Activated T-cell treated with anti-CD3 and anti-CD28 coated beads, Interleukin-2, amount 50 U/mL, for 24 hours (primary cell): ENCODE measurements around the gene FAM180B.

Source experiments
- DNase-seq: peaks from one replicate; pipeline ENCODE4 v3.0.0-alpha.2; 2020
- H3K27ac Mint-ChIP-seq: 2 replicates; pipeline ENCODE4 v1.8.0; 2020; ENCODE audit warnings: mild to moderate bottlenecking, mixed read lengths
- H3K27me3 Mint-ChIP-seq: 2 replicates; pipeline ENCODE4 v1.8.0; 2020; ENCODE audit warnings: mixed read lengths
- H3K36me3 Mint-ChIP-seq: 2 replicates; pipeline ENCODE4 v1.8.0; 2020; ENCODE audit warnings: low read depth, mixed read lengths
- H3K4me1 Mint-ChIP-seq: 2 replicates; pipeline ENCODE4 v1.8.0; 2020; ENCODE audit warnings: low read depth, mixed read lengths
- H3K4me3 Mint-ChIP-seq: 2 replicates; pipeline ENCODE4 v1.8.0; 2020; ENCODE audit warnings: mild to moderate bottlenecking, moderate library complexity, mixed read lengths
- H3K9me3 Mint-ChIP-seq: 2 replicates; pipeline ENCODE4 v1.8.0; 2020; ENCODE audit warnings: mixed read lengths

Gene FAM180B

DNA sequence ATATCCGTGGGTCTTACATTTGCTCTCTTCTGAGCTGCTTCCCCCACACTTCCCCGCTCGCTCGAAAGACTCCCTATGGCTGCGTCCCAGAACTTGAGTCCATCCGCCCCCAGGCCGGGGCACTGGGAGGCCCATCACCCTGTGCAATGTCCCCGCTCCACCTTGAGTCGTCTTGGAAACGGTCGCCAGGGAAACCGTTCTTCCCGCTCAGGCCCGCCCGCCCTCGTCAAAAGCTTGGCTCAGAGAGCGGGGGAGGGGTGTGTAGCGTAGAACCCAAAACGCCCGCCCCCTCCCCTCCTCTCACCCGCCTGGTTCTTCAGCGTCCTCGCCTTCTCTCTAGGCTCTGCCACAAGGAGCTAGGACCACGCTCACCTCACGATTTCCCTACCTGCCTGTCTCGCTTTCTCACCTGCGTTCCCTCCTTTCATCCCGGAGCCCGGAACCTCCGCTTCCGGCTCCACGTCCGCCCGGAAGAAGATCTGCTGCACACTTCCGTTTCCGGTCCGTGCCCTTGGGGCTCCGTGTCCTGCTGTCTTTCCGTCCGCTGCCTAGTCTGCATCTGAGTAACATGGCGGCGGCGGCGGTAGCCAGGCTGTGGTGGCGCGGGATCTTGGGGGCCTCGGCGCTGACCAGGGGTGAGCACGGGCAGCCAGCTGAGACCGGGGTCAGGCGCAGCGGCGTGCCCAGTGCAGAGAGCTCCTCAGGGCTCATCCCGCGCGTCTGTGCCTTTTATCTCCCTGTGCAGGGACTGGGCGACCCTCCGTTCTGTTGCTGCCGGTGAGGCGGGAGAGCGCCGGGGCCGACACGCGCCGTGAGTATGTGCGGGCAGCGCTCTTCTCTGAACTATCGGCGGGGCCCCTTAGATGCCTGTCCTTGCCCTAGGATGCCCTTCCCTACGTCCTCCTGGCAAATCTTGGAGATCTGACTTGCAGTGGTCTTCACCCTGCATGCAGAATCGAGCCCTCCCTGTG is 7.7 kb upstream of the FAM180B start, which contains the start of the genes KBTBD4 and NDUFS3:
KBTBD4 (minus strand) TSS at position 447 of the 971 bp plus-strand sequence; CDS start at position 428, 19 bp downstream.
NDUFS3 (plus strand) TSS at position 551 of the 971 bp plus-strand sequence; CDS start at position 569, 18 bp downstream.
- DNase-seq = peak; percentile 95
- Mint-ChIP-seq H3K27ac (peak within 1 kb of the TSS; percentile 99), H3K4me3 (peak within 1 kb of the TSS; percentile 93)

GRCh38 chr11:47583844-47584243 is 2.6 kb upstream of the FAM180B start:
- Mint-ChIP-seq H3K4me3 (no peak overlapping the region), H3K36me3 (peaks cover 78% of the 10 kb centered on the region), H3K27me3 (no peaks in the 10 kb centered on the region), H3K27ac (no peak overlapping the region), H3K4me1 (peaks cover 20% of the 10 kb centered on the region), H3K9me3 (no peaks in the 10 kb centered on the region)
- no peak for DNase-seq

More for the DNA sequence above, 7.7 kb upstream of the FAM180B start, which contains the start of the genes KBTBD4 and NDUFS3:
- H3K9me3 Mint-ChIP-seq = no peaks in the 10 kb centered on the region
- peaks cover 41% of the 10 kb centered on the region for H3K4me1 Mint-ChIP-seq
- H3K36me3 Mint-ChIP-seq = peaks cover 99% of the 10 kb centered on the region
- H3K27me3 Mint-ChIP-seq = no peaks in the 10 kb centered on the region

- peaks cover 5% of the 10 kb centered on the region for H3K27me3 Mint-ChIP-seq
- no peak overlapping the region for H3K4me3 Mint-ChIP-seq
- peaks cover 2% of the 10 kb centered on the region for H3K4me1 Mint-ChIP-seq
- peaks cover 46% of the 10 kb centered on the region for H3K36me3 Mint-ChIP-seq
- no peak overlapping the region for H3K27ac Mint-ChIP-seq
- H3K9me3 Mint-ChIP-seq = no peaks in the 10 kb centered on the region
- no peak for DNase-seq
Observed at GRCh38 chr11:47587039-47587716, 700 bp downstream of the FAM180B start.

- DNase-seq = no peak
- Mint-ChIP-seq H3K4me3 (no peak overlapping the region), H3K4me1 (no peaks in the 10 kb centered on the region)
Observed at GRCh38 chr11:47587723-47588326, 1.3 kb downstream of the FAM180B start.

DNA sequence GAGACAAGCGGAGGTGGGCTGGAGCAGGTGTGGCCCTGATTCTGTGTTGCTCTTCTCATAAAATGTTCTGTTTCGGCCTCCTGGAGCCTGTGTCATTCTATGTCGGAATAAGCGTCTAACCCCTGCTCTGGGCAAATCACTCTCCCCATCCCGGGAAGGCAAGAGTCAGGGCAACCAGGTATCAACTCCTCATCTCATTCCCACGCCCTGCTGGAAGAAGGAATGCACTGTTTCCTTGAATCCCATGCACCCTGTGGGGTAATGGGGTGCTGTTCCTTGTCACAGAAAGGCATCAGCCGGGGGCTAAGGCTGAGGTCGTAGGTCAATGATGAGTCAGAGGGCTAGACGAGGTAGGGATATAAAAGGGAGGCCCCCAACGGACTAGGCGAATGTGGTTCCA is 2.6 kb downstream of the FAM180B start:
- H3K27ac Mint-ChIP-seq = no peak overlapping the region
- H3K4me1 Mint-ChIP-seq = peaks cover 7% of the 10 kb centered on the region
- peaks cover 23% of the 10 kb centered on the region for H3K27me3 Mint-ChIP-seq
- no peak for DNase-seq
- peaks cover 27% of the 10 kb centered on the region for H3K36me3 Mint-ChIP-seq
- H3K4me3 Mint-ChIP-seq = no peak overlapping the region
- H3K9me3 Mint-ChIP-seq = no peaks in the 10 kb centered on the region

More at GRCh38 chr11:47587723-47588326, 1.3 kb downstream of the FAM180B start:
- H3K36me3 Mint-ChIP-seq = peaks cover 40% of the 10 kb centered on the region
- no peaks in the 10 kb centered on the region for H3K9me3 Mint-ChIP-seq
- peaks cover 11% of the 10 kb centered on the region for H3K27me3 Mint-ChIP-seq
- no peak overlapping the region for H3K27ac Mint-ChIP-seq

DNA sequence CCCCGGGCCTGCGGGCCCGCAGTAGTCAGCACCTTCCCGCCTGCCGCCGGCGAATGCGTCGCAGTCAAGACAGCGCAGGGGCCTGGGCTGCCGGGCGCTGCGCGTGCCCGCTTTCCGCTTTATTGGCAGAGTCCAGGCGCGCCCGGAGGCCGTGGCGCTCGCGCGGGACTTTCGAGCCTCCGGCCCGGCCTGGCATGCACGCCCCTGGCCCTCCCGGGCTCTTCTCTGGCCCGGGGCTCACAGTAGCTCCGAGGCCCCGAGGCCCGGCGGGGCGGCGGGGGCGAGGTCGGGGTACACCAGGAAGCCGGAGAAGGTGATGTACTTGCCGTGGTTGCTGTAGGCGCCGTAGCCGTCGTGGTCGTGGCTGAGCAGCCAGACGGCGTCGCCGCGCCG is 3.1 kb downstream of the FAM180B start:
- DNase-seq = no peak
- H3K27ac Mint-ChIP-seq = no peak overlapping the region
- peaks cover 7% of the 10 kb centered on the region for H3K4me1 Mint-ChIP-seq
- H3K9me3 Mint-ChIP-seq = no peaks in the 10 kb centered on the region
- peaks cover 26% of the 10 kb centered on the region for H3K27me3 Mint-ChIP-seq
- H3K36me3 Mint-ChIP-seq = peaks cover 22% of the 10 kb centered on the region
- no peak overlapping the region for H3K4me3 Mint-ChIP-seq

- Mint-ChIP-seq H3K27ac (no peak overlapping the region), H3K27me3 (peaks cover 33% of the 10 kb centered on the region), H3K4me3 (no peak overlapping the region), H3K4me1 (peaks cover 7% of the 10 kb centered on the region), H3K9me3 (no peaks in the 10 kb centered on the region), H3K36me3 (peaks cover 16% of the 10 kb centered on the region)
- DNase-seq = no peak
Observed at GRCh38 chr11:47589977-47590861, 3.7 kb downstream of the FAM180B start.

- Mint-ChIP-seq H3K27me3 (peaks cover 40% of the 10 kb centered on the region), H3K27ac (no peak overlapping the region), H3K4me1 (peaks cover 7% of the 10 kb centered on the region), H3K9me3 (no peaks in the 10 kb centered on the region), H3K36me3 (peaks cover 1% of the 10 kb centered on the region), H3K4me3 (no peak overlapping the region)
- DNase-seq = no peak
Observed at GRCh38 chr11:47591764-47592163, 5.3 kb downstream of the FAM180B start.

DNA sequence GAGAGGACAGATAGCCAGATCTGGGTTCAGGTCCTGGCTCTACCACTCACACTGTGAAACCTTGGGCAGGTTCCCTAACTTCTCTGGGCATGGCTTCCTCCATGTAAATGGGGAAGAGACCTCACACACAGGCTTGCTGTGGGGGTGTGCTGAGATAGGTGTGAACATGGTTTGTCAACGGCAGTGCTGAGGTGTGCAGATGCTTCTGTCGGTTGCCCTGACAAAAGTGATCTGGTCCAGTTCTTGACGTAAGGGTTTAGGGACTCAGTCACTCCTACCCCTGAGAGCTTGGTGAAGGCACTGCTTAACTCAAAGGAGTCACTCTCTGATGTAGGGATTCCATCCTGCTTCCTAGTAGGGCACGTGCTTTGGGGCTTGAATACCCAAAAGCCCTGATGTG is 5.8 kb downstream of the FAM180B start:
- Mint-ChIP-seq H3K36me3 (no peaks in the 10 kb centered on the region), H3K27ac (no peak overlapping the region), H3K9me3 (no peaks in the 10 kb centered on the region), H3K4me1 (peaks cover 7% of the 10 kb centered on the region), H3K27me3 (peaks cover 40% of the 10 kb centered on the region), H3K4me3 (no peak overlapping the region)
- DNase-seq = no peak

- no peaks in the 10 kb centered on the region for H3K9me3 Mint-ChIP-seq
- H3K27me3 Mint-ChIP-seq = peaks cover 40% of the 10 kb centered on the region
- H3K36me3 Mint-ChIP-seq = no peaks in the 10 kb centered on the region
- H3K4me3 Mint-ChIP-seq = no peak overlapping the region
- H3K27ac Mint-ChIP-seq = no peak overlapping the region
- H3K4me1 Mint-ChIP-seq = peaks cover 7% of the 10 kb centered on the region
- DNase-seq = no peak
Observed at GRCh38 chr11:47592970-47593369, 6.5 kb downstream of the FAM180B start.

- H3K4me3 Mint-ChIP-seq = no peak overlapping the region
Observed at GRCh38 chr11:47593492-47593933, 7.0 kb downstream of the FAM180B start.

DNA sequence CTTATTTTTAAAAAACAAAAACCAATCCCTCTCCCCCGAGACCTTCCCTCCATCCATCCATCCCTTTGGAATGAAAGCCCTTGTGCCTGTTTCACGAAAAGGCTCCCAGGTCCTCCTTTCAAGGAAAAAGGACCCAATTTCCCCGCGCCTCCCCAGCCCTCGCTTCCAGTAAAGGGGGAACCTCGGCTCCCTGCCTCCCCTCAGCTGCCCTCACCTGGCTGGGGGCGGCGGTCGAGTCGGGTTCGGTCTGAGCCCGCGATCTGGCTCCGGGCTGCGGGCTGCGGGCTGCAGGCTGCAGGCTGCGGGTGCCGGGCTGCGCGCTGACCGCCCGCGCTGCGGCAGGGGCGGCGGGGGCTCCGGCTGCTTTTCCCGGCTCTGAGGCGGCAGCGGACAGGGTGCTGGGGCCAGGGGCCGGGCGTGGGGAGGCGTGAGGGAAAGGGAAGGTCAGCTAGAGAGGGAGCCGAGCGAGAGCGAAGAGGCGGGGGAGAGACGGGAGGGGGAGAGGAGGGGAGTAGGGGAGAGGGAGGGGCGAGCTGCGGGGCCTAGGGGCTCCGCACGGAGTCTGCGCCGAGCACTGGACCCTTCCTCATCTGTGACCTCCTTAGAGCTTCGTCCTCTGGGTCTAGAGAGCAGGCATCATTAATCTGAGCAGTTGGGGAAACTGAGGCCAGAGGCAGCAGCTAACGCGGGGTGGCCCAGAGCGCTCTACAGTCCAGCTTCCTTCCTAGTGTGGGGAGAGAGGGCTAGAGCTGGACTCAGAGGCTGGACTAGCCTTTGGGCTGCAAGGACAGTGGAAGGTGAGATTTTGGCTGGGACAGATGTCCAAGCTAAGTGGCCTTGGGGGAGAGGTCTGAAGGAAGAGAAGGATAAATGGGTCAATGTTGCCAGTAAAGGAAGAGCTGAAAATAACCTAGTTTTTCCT is 7.7 kb downstream of the FAM180B start, which contains the start of gene C1QTNF4:
C1QTNF4 (minus strand) TSS at position 478 of the 922 bp plus-strand sequence. CDS start 3,601 bp downstream, outside the sequence.
- no peaks in the 10 kb centered on the region for H3K36me3 Mint-ChIP-seq

More at GRCh38 chr11:47593492-47593933, 7.0 kb downstream of the FAM180B start:
- Mint-ChIP-seq H3K4me1 (peaks cover 7% of the 10 kb centered on the region), H3K9me3 (no peaks in the 10 kb centered on the region), H3K27ac (no peak overlapping the region), H3K27me3 (peaks cover 40% of the 10 kb centered on the region), H3K36me3 (no peaks in the 10 kb centered on the region)
- no peak for DNase-seq

More for the DNA sequence above, 7.7 kb downstream of the FAM180B start, which contains the start of gene C1QTNF4:
- Mint-ChIP-seq H3K4me1 (peaks cover 7% of the 10 kb centered on the region), H3K4me3 (no peak within 1 kb of the TSS), H3K27ac (no peak within 1 kb of the TSS), H3K27me3 (peaks cover 40% of the 10 kb centered on the region), H3K9me3 (no peaks in the 10 kb centered on the region)
- DNase-seq = no peak
